Measurements from ENCODE around the gene DIPK1B.

- TF ChIP-seq YY1 (IDR thresholded peaks at IDR 0.05; ENCODE audit: insufficient read depth, insufficient read length) (no peak), ZNF274 (IDR thresholded peaks at IDR 0.05; ENCODE audit: low read depth, low read length) (no peak), SUZ12 (IDR thresholded peaks at IDR 0.05; ENCODE audit: extremely low read depth, insufficient read depth, insufficient read length) (no peak)
Observed at GRCh38 chr9:136694872-136695247, 17.5 kb upstream of the DIPK1B start.
